ENCODE results near the gene AHR. TPM values are rescaled to one million over a fixed set of nuclear protein-coding genes. Genes with fewer than 3 reads are reported as not detected.

AHR gene
- total RNA-seq, 1 experiment from 2014 or later = 13.5 TPM

- ChIA-PET POLR2A (ENCODE audit: low non-redundant PET) (no interaction called here), CTCF (interaction anchor here (0.6 to 1.2 kb wide), 2 partner anchors 329 to 411 kb away, joined by 3 to 6 read pairs; no protein-coding TSS in a partner anchor)
- Histone ChIP-seq H3K9me3 (ENCODE audit: low read depth, low read length, poor library complexity, severe bottlenecking) (no peaks in the 10 kb centered on the region), H3K27me3 (replicated peaks; ENCODE audit: insufficient read depth, low read depth, low read length, poor library complexity) (no peaks in the 10 kb centered on the region), H3K27ac (ENCODE audit: low read depth, low read length, poor library complexity, severe bottlenecking) (no peak overlapping the region), H3K4me3 (ENCODE audit: low read depth, low read length, poor library complexity, severe bottlenecking) (peak overlapping the region; percentile 3), H3K4me1 (ENCODE audit: insufficient read depth, low read length, poor library complexity, severe bottlenecking) (peaks cover 34% of the 10 kb centered on the region), H3K36me3 (ENCODE audit: insufficient read depth, low read length, poor library complexity, severe bottlenecking) (no peaks in the 10 kb centered on the region)
- TF ChIP-seq EZH2 (IDR thresholded peaks at IDR 0.05; ENCODE audit: borderline replicate concordance, low read depth, low read length, poor library complexity, severe bottlenecking) (no peak), CTCF (conservative IDR thresholded peaks at IDR 0.05; ENCODE audit: low read depth, low read length) (peak; percentile 61)
- intact Hi-C loops (cut with micrococcal nuclease; ENCODE audit: unreplicated experiment) = loop anchor here (2.0 to 10.0 kb wide), 3 partner anchors 344 to 1042 kb away; no protein-coding TSS in a partner anchor
- BruUV-seq (replicated peaks) = no TSS peak
- peak; percentile 73 for DNase-seq (ENCODE audit: low spot score)
These were observed 4.2 kb downstream of the AHR start for GRCh38 chr7:17302575-17303142.

- DNase-seq (ENCODE audit: low spot score) = peak; percentile 88
- intact Hi-C loops (cut with micrococcal nuclease; ENCODE audit: unreplicated experiment) = loop anchor here (2.0 to 10.0 kb wide), 3 partner anchors 226 to 1040 kb away; no protein-coding TSS in a partner anchor
- Histone ChIP-seq H3K27me3 (replicated peaks; ENCODE audit: insufficient read depth, low read depth, low read length, poor library complexity) (no peaks in the 10 kb centered on the region), H3K4me3 (ENCODE audit: low read depth, low read length, poor library complexity, severe bottlenecking) (no peak overlapping the region), H3K27ac (ENCODE audit: low read depth, low read length, poor library complexity, severe bottlenecking) (no peak overlapping the region), H3K9me3 (ENCODE audit: low read depth, low read length, poor library complexity, severe bottlenecking) (no peaks in the 10 kb centered on the region), H3K4me1 (ENCODE audit: insufficient read depth, low read length, poor library complexity, severe bottlenecking) (peaks cover 34% of the 10 kb centered on the region), H3K36me3 (ENCODE audit: insufficient read depth, low read length, poor library complexity, severe bottlenecking) (no peaks in the 10 kb centered on the region)
- TF ChIP-seq EZH2 (IDR thresholded peaks at IDR 0.05; ENCODE audit: borderline replicate concordance, low read depth, low read length, poor library complexity, severe bottlenecking) = no peak
- no peak for TF ChIP-seq CTCF (conservative IDR thresholded peaks at IDR 0.05; ENCODE audit: low read depth, low read length)
- ChIA-PET CTCF (interaction anchor here (0.6 kb wide), 1 partner anchor 384 kb away, joined by 3 read pairs; no protein-coding TSS in a partner anchor), POLR2A (ENCODE audit: low non-redundant PET) (no interaction called here)
- BruUV-seq (replicated peaks) = no TSS peak
These were observed 6.5 kb downstream of the AHR start for GRCh38 chr7:17304926-17305325.

DNA sequence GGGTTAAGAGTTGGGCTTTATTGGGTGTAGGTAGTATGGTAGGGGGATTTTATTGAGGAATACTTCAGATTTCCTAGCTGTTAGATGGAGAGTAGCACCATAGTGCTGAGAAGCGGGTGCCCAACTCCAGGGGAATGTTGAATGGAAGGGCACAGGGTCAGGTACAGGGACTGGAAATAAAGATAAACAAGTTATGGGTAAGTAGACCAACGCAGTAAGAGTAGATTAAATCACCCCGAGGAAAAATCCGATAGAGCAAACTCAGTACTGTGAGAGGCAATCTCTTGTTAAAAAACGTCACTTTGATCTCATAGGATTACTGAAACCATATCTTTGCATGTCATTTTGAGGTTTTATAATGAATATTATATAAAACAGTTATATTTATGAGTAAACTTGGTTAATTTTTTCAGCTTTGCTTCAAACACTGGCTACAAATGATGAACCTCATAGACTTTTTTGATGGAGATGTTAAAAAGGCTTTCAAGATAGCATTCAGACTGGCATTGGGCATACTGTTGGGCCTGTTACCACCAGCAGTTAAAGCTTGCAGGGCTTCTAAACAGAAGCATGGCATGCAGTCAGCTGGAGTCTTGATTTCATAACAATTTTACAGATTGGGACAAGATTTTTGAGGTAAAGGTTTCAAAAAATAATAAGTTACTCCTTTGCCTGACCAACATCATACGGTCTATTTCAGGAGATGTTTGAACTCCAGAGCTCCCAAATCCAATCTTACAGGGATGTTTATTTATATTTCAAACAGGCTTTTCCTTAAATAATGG is 7.1 kb downstream of the AHR start:
- TF ChIP-seq CTCF (conservative IDR thresholded peaks at IDR 0.05; ENCODE audit: low read depth, low read length) (no peak), EZH2 (IDR thresholded peaks at IDR 0.05; ENCODE audit: borderline replicate concordance, low read depth, low read length, poor library complexity, severe bottlenecking) (no peak)
- Histone ChIP-seq H3K4me1 (ENCODE audit: insufficient read depth, low read length, poor library complexity, severe bottlenecking) (peaks cover 31% of the 10 kb centered on the region), H3K36me3 (ENCODE audit: insufficient read depth, low read length, poor library complexity, severe bottlenecking) (no peaks in the 10 kb centered on the region), H3K27me3 (replicated peaks; ENCODE audit: insufficient read depth, low read depth, low read length, poor library complexity) (no peaks in the 10 kb centered on the region), H3K9me3 (ENCODE audit: low read depth, low read length, poor library complexity, severe bottlenecking) (no peaks in the 10 kb centered on the region), H3K4me3 (ENCODE audit: low read depth, low read length, poor library complexity, severe bottlenecking) (no peak overlapping the region), H3K27ac (ENCODE audit: low read depth, low read length, poor library complexity, severe bottlenecking) (no peak overlapping the region)
- CTCF ChIA-PET = no interaction called here
- no peak for DNase-seq (ENCODE audit: low spot score)
- POLR2A ChIA-PET (ENCODE audit: low non-redundant PET) = interaction anchor here (0.6 kb wide), 1 partner anchor 459 kb away, joined by 11 read pairs; no protein-coding TSS in a partner anchor
- intact Hi-C loops (cut with micrococcal nuclease; ENCODE audit: unreplicated experiment) = loop anchor here (2.0 to 10.0 kb wide), 3 partner anchors 225 to 1039 kb away; no protein-coding TSS in a partner anchor
- BruUV-seq (replicated peaks) = no TSS peak
